ENCODE data around the gene CLCN4.
A peak's percentile ranks its signal among the peaks of the same experiment; 100 is the strongest.

The CLCN4 gene

GRCh38 chrX:10156199-10157031 lies at the start of gene CLCN4:
Gene CLCN4, plus strand, starts transcription at chrX:10156975. Its CDS starts 28,058 bp downstream, at chrX:10185033.
- DNase-seq (ENCODE audit: low spot score) = no peak

GRCh38 chrX:10107483-10107882 lies 49.3 kb upstream of the CLCN4 start:
- no peak for DNase-seq (ENCODE audit: low spot score)

- no peak for DNase-seq (ENCODE audit: low spot score)
Observed at GRCh38 chrX:10108288-10108687, 48.5 kb upstream of the CLCN4 start.

GRCh38 chrX:10109695-10110094 lies 47.1 kb upstream of the CLCN4 start:
- DNase-seq (ENCODE audit: low spot score) = no peak

GRCh38 chrX:10110316-10110935 lies 46.3 kb upstream of the CLCN4 start:
- DNase-seq (ENCODE audit: low spot score) = no peak

GRCh38 chrX:10110984-10111363 lies 45.8 kb upstream of the CLCN4 start:
- no peak for DNase-seq (ENCODE audit: low spot score)

- DNase-seq (ENCODE audit: low spot score) = no peak
Observed at GRCh38 chrX:10111364-10112148, 45.2 kb upstream of the CLCN4 start.

- no peak for DNase-seq (ENCODE audit: low spot score)
Observed at GRCh38 chrX:10112510-10112909, 44.3 kb upstream of the CLCN4 start.

GRCh38 chrX:10115082-10115481 lies 41.7 kb upstream of the CLCN4 start:
- DNase-seq (ENCODE audit: low spot score) = no peak

- DNase-seq (ENCODE audit: low spot score) = no peak
Observed at GRCh38 chrX:10117301-10117700, 39.5 kb upstream of the CLCN4 start.

- no peak for DNase-seq (ENCODE audit: low spot score)
Observed at GRCh38 chrX:10117864-10118377, 38.9 kb upstream of the CLCN4 start.

- DNase-seq (ENCODE audit: low spot score) = no peak
Observed at GRCh38 chrX:10118530-10118929, 38.2 kb upstream of the CLCN4 start.

GRCh38 chrX:10119399-10119990 lies 37.3 kb upstream of the CLCN4 start:
- DNase-seq (ENCODE audit: low spot score) = peak; percentile 37

- no peak for DNase-seq (ENCODE audit: low spot score)
Observed at GRCh38 chrX:10120331-10120730, 36.4 kb upstream of the CLCN4 start.

GRCh38 chrX:10120828-10121227 lies 35.9 kb upstream of the CLCN4 start:
- DNase-seq (ENCODE audit: low spot score) = no peak

- DNase-seq (ENCODE audit: low spot score) = no peak
Observed at GRCh38 chrX:10121787-10122186, 35.0 kb upstream of the CLCN4 start.

GRCh38 chrX:10124506-10125247 lies 32.1 kb upstream of the CLCN4 start:
- no peak for DNase-seq (ENCODE audit: low spot score)

GRCh38 chrX:10125248-10125615 lies 31.5 kb upstream of the CLCN4 start:
- DNase-seq (ENCODE audit: low spot score) = no peak

GRCh38 chrX:10126044-10126443 lies 30.7 kb upstream of the CLCN4 start:
- DNase-seq (ENCODE audit: low spot score) = no peak

GRCh38 chrX:10126834-10127233 lies 29.9 kb upstream of the CLCN4 start:
- DNase-seq (ENCODE audit: low spot score) = no peak

GRCh38 chrX:10128386-10128785 lies 28.4 kb upstream of the CLCN4 start:
- DNase-seq (ENCODE audit: low spot score) = no peak

- DNase-seq (ENCODE audit: low spot score) = no peak
Observed at GRCh38 chrX:10129229-10129628, 27.5 kb upstream of the CLCN4 start.
